Measurements from ENCODE around the gene ELMO3.

The ELMO3 gene

DNA sequence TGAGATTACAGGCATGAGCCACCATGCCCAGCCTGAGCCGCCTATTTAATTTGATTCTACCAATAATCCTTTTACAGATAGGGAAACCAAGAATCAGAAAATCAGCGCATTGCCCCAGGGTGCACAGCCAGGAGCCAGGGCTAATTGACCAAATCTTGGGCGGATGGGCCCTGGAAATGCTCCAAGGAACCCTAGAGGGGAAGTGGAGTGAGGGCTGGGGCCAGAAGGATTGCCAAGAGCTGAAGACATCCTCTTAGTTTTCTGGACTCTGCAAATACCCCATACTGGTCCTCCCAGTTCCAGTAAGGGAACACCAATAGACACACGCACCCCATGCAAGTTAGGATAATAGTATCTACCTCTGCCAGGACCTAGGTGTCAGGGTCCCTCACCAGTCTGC lies 44.5 kb downstream of the ELMO3 start:
- no peak for ATAC-seq

GRCh38 chr16:67244387-67245185 lies 45.7 kb downstream of the ELMO3 start:
- ATAC-seq, result peak; percentile 76 to 77

DNA sequence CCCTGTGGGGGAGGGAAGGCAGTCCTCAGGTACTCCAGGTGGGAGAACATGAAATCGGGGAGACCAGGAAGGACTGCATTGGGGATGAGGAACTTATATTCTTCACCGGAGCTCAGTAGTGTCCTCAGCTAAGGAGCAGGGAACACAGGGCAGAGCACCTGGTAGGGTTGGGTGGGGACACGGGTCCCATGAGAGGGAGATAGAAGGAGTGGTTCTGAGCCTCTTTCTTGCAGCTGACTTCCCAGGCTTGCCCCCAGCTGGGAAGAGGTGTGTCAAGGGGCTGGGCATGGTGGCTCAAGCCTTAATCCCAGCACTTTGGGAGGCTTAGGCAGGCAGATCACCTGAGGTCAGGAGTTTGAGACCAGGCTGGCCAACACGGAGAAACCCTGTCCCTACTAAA lies 46.3 kb downstream of the ELMO3 start:
- no peak for ATAC-seq

DNA sequence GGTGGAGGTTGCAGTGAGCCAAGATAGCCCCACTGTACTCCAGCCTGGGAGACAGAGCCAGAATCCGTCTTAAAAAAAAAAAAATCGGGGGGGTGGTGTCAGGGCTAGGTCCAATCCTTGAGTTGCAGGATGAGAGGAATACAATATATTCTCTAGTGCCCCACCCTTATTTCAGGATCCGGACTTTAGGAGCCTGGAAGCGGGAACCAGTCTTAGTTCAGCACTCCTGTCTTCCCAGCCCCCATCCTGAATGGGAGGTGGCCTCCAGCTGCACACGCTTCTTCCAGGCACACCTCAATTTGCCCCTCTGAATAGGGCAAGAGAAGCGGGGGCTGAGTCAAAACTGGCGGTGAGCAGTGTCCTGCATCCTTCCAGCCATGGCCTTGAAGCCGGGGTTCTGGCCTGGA lies 46.7 kb downstream of the ELMO3 start:
- ATAC-seq, result no peak

GRCh38 chr16:67246081-67246755 lies 47.3 kb downstream of the ELMO3 start:
- no peak for ATAC-seq

DNA sequence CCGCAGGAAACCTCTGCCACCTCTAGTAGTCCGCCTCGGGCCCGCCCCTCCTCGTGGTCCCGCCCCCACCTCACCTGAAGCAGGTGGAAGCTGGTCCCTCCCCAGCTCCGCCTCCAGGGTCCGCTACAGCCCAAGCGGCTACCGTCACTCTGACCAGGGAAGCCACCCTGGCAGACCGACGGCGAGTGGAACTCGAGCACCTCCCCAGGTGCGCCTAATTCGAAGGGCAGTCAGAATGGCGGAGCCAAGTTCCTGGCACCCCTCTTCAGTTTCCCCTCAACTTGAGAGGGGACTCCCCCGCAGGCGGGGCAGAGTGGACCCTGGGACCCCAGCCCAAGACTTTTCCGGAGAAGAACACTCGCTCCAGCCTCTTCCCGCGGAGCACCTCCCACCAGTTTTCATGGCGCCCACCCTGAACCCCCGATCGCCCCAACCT lies 47.8 kb downstream of the ELMO3 start:
- ATAC-seq, result no peak

DNA sequence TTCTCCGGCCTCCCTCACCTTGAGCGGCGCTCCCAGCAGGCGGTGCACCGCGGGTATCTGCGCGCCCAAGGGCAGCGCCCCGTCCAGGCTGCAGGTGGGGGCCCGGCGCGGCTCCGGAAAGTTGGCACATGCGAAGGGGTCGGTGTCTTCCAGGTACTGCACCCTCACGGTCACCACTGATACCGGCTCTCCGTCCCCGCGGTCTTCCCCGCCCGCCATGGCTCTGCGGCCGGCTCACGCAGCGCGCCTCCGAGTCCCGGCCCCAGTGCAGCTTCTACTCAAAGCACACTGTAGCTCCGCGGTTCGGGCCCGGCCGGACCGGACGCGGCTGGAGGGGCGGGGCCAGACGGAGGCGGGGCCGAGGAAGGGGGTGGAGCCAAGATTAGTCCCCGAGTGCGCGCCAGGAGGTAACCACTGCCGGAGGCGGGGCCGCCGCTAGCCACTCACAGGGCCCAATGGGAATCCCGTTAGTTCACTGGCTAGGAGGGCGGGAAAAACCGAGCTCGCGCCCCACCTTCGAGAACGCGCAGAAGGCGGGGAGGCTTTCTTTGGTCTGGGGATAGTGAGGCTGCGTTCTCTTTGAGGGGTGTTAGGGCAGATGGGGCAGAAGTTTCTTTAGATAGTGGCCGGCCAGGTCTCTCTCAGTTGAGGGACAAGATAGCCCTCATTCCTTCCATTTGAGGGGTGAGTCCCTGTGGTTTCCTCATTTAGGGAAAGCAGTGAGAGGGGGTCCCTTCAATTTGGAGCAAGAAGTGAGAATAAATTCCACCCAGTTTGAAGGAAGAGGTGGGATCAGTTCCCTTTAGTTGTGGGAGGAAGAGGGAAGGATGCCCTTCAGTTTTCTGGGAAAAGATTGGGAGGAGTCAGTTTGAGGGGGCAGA lies 48.5 kb downstream of the ELMO3 start, which contains the start of gene FHOD1:
FHOD1 (minus strand) TSS at position 290 of the 881 bp plus-strand sequence; CDS start at position 219, 71 bp downstream.
- peak; percentile 76 to 77 for ATAC-seq

- no peak for ATAC-seq
Observed at GRCh38 chr16:67248073-67248400, 49.1 kb downstream of the ELMO3 start.

- no peak for ATAC-seq
Observed at GRCh38 chr16:67248401-67249177, 49.7 kb downstream of the ELMO3 start, which contains the start of gene SLC9A5. Gene SLC9A5, plus strand, starts transcription at chr16:67248979. Its CDS starts 36 bp downstream, at chr16:67249015.

DNA sequence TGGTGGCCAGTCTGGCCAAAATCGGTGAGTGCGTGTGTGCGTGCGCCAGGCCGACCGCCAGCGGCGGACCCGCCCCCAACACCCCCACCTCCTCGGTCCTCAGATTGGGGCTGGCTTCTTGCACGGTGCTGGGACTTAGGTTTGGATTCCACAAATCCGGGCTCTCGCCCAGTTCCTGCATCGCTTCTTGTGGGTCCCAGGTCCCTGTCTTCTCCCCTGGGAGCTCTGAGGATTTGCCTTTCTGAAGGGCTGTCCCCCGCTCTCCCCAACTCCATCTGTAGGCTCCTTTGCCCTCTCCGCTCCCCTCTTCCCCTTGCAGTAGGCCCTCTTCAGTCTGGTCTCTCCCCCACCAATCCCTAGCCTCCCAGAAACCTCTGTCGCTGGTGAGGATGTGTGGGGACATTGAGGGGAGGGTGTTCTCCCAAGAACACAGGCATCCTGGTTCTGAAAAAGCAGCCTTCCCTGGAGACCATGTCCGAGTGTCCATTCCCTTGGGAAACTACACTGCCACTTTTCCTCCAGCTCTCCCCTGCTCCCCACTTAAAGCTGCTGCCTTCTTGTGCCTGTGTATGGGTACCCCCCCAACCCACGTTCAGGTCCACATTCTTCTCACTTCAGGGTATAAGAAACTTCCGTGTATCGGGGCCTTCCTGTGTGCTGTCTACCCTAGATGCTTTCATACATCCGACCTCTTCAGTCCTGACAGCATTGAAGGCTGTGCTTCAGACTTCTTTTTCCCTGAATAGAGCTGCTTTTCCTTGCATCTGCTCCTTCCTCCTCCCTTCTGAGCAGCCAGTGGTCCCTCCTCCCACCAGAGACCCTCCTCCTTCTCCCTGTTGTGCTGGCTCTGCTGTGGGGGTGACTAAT lies 50.5 kb downstream of the ELMO3 start:
- ATAC-seq, result no peak

- ATAC-seq, result no peak
Observed at GRCh38 chr16:67250045-67250327, 51.1 kb downstream of the ELMO3 start.

GRCh38 chr16:67252609-67253497 lies 53.9 kb downstream of the ELMO3 start:
- ATAC-seq, result no peak
